Transverse colon (tissue), 4 donors: ENCODE measurements around the gene INO80C.

Source experiments
- POLR2A ChIP-seq: fragments of 450-650 bp; IDR thresholded peaks from one replicate; pipeline ENCODE4 v1.6.1; 2016; ENCODE audit warnings: antibody characterized with exemption, mild to moderate bottlenecking, moderate library complexity
- POLR2AphosphoS5 ChIP-seq, 3 donors: sonication (generic); formaldehyde crosslinking; IDR thresholded peaks; one replicate each; pipeline ENCODE4 v1.6.1; 2016; ENCODE audit warnings: antibody characterized with exemption in 3 of 3
- TF ChIP-seq, protein P1 (sequence below), 5 experiments: fragments of 200-600 bp in 3 of 5; fragments of 450-650 bp in 2 of 5; sonication (generic) in 3 of 5; IDR thresholded peaks; 1 replicate in 2 of 5; 2 replicates in 3 of 5; pipeline ENCODE4 v1.5.1; 2016 to 2017; ENCODE audit warnings: antibody characterized with exemption in 5 of 5, inconsistent platforms in 3 of 5, mild to moderate bottlenecking in 2 of 5, moderate library complexity in 1 of 5

DNA sequence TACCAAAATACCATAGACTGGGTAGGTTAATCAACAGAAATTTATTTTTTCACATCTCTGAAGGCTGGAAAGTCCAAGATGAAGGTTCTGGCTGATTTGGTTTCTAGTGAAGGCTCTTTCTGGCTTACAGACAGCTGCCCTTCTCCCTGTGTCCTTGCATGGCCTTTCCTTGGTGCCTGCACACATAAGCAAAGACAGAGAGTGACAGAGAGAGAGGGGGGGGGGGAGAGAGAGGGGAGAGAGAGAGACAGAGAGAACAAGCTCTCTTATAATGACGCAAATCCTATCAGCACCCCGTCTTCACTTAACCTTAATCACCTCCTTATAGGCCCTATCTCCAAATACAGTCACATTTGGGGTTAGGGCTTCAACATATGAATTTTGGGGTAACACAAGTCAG, 53.9 kb downstream of the INO80C start:
- TF ChIP-seq, protein P1, sequence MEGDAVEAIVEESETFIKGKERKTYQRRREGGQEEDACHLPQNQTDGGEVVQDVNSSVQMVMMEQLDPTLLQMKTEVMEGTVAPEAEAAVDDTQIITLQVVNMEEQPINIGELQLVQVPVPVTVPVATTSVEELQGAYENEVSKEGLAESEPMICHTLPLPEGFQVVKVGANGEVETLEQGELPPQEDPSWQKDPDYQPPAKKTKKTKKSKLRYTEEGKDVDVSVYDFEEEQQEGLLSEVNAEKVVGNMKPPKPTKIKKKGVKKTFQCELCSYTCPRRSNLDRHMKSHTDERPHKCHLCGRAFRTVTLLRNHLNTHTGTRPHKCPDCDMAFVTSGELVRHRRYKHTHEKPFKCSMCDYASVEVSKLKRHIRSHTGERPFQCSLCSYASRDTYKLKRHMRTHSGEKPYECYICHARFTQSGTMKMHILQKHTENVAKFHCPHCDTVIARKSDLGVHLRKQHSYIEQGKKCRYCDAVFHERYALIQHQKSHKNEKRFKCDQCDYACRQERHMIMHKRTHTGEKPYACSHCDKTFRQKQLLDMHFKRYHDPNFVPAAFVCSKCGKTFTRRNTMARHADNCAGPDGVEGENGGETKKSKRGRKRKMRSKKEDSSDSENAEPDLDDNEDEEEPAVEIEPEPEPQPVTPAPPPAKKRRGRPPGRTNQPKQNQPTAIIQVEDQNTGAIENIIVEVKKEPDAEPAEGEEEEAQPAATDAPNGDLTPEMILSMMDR (IDR thresholded peaks at IDR 0.05) = no peak
- TF ChIP-seq POLR2A = no peak
- TF ChIP-seq POLR2AphosphoS5 (IDR thresholded peaks at IDR 0.05) = no peak
